ENCODE results near the gene CSF2.

DNA sequence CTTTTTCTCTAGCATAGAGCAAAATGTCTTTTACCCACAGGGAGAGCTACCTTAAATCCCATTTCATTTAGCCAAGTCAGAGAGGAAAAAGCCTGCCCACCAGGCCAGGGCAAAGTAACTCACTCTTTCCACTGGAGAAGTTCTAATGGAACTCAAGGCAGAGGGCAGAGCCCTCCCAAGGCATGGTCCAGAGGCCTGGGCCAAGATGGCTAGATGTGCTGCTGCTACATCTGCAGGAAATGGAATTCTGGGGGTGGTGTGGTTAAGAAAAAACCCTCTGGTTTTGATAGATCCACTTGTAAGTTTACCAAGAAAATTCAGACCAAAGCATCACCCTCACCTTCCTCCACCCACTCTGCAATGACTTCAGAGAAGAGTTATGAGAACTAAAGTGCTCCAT lies 37.3 kb downstream of the CSF2 start:
- no peak for TF ChIP-seq POLR2A (IDR thresholded peaks at IDR 0.05)
- TF ChIP-seq, protein P1, sequence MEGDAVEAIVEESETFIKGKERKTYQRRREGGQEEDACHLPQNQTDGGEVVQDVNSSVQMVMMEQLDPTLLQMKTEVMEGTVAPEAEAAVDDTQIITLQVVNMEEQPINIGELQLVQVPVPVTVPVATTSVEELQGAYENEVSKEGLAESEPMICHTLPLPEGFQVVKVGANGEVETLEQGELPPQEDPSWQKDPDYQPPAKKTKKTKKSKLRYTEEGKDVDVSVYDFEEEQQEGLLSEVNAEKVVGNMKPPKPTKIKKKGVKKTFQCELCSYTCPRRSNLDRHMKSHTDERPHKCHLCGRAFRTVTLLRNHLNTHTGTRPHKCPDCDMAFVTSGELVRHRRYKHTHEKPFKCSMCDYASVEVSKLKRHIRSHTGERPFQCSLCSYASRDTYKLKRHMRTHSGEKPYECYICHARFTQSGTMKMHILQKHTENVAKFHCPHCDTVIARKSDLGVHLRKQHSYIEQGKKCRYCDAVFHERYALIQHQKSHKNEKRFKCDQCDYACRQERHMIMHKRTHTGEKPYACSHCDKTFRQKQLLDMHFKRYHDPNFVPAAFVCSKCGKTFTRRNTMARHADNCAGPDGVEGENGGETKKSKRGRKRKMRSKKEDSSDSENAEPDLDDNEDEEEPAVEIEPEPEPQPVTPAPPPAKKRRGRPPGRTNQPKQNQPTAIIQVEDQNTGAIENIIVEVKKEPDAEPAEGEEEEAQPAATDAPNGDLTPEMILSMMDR (IDR thresholded peaks at IDR 0.05), result no peak
- no peak for TF ChIP-seq POLR2AphosphoS5 (IDR thresholded peaks at IDR 0.05)
